AG09309 (cell line): Measurements from ENCODE around the gene UGT1A9.

Experiments
- DNase-seq: peaks from one replicate; pipeline ENCODE4 v3.0.0-alpha.2; 2010; ENCODE audit warnings: low read depth
- H3K4me3 ChIP-seq: 2 replicates; pipeline ENCODE4 v1.5.1; 2011; ENCODE audit warnings: mild to moderate bottlenecking, low read depth, low read length, moderate library complexity; ENCODE audit not compliant: control insufficient read depth
- CTCF ChIP-seq: IDR thresholded peaks from 2 replicates; pipeline ENCODE4 v1.5.1; 2011; ENCODE audit warnings: mild to moderate bottlenecking, low read depth, low read length, inconsistent platforms; ENCODE audit not compliant: insufficient read depth, control insufficient read depth; ENCODE audit errors: missing control alignments

The UGT1A9 gene

DNA sequence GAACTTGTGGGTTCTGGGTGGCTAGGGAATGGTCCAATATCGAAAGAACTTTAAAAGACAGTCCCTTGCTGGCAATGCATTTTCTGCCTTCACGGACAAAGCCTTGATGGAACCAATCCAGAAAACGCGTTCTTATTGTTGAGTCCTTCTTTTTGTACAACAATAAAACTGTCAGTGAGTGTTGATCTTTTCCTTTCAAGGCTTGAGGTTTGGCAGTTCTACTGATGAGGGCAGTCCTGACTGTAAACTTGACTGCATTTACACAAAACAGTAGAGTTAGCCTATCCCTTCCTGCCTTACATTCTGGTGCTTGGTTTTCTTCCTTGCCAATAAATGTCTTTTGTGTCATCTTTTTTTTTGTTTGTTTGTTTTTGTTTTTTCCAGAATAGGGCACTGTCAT lies 7.5 kb downstream of the UGT1A9 start:
- no peak for TF ChIP-seq CTCF
- no peak overlapping the region for H3K4me3 ChIP-seq

GRCh38 chr2:233680361-233681045 lies 8.8 kb downstream of the UGT1A9 start:
- no peak overlapping the region for H3K4me3 ChIP-seq
- TF ChIP-seq CTCF = no peak
- DNase-seq = no peak

More for the DNA sequence above, 7.5 kb downstream of the UGT1A9 start:
- DNase-seq = no peak

- no peak for TF ChIP-seq CTCF
- H3K4me3 ChIP-seq = no peak within 1 kb of the TSS
- no peak for DNase-seq
These were observed 9.9 kb downstream of the UGT1A9 start, which contains the start of gene UGT1A7 for GRCh38 chr2:233681521-233682099. Gene UGT1A7 (plus strand): TSS chr2:233681901. CDS start chr2:233681938, 37 bp downstream.

GRCh38 chr2:233684640-233685039 lies 12.9 kb downstream of the UGT1A9 start:
- DNase-seq = no peak
- H3K4me3 ChIP-seq = no peak overlapping the region
- TF ChIP-seq CTCF = no peak

- no peak for DNase-seq
- no peak for TF ChIP-seq CTCF
- no peak overlapping the region for H3K4me3 ChIP-seq
These were observed 15.2 kb downstream of the UGT1A9 start for GRCh38 chr2:233686928-233687327.

DNA sequence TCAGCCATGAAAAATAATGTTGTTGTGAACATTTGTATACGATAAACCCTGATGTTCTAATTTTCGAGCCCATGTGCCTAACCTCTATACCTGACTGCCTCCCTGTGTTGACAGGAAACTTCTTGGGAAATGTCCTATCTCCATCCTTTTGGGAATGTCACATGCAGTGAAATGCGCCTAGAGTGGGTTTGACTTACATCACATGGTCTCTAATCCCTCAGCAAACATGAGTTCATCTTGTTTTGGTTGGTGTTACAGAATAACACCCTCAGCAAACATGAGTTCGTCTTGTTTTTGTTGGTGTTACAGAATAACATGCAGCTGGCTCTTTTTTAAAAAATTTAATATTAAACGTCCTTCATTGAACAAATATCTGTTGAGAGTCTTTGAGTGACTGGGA lies 16.6 kb downstream of the UGT1A9 start:
- DNase-seq = no peak
- no peak for TF ChIP-seq CTCF
- H3K4me3 ChIP-seq = no peak overlapping the region
